Heart left ventricle (tissue), 16 donors: Measurements from ENCODE around the gene RFXAP. TPM values are rescaled to one million over a fixed set of nuclear protein-coding genes. Genes with fewer than 3 reads are reported as not detected.

Source experiments
- ATAC-seq, 4 donors: fragments of 200-7000 bp; cut with Tn5 transposase; one replicate each; pipeline ENCODE4 v1.9.1; 2020 to 2022; ENCODE audit warnings: moderate library complexity in 4 of 4, mild to moderate bottlenecking in 3 of 4, moderate number of reproducible peaks in 1 of 4
- DNase-seq, 5 donors: peaks; one replicate each; pipeline ENCODE4 v3.0.0-alpha.2; 2020
- H3K27ac ChIP-seq, 12 donors: fragments of 200-600 bp; sonication (generic) in 4 of 12; one replicate each; pipeline versions ENCODE4 v1.5.0 to v1.8.0; 2016 to 2022; ENCODE audit warnings: mild to moderate bottlenecking in 2 of 12
- H3K27me3 ChIP-seq, 9 donors: fragments of 200-600 bp; sonication (generic) in 2 of 9; one replicate each; pipeline versions ENCODE4 v1.5.1 to v1.8.0; 2016 to 2022; ENCODE audit warnings: mild to moderate bottlenecking in 3 of 9
- H3K36me3 ChIP-seq, 9 donors: fragments of 200-600 bp; sonication (generic) in 2 of 9; one replicate each; pipeline versions ENCODE4 v1.5.0 to v1.8.0; 2018 to 2022; ENCODE audit warnings: mild to moderate bottlenecking in 2 of 9
- H3K4me1 ChIP-seq, 12 donors: fragments of 200-600 bp; sonication (generic) in 4 of 12; one replicate each; pipeline versions ENCODE4 v1.5.0 to v1.8.0; 2016 to 2022; ENCODE audit warnings: mild to moderate bottlenecking in 3 of 12
- H3K4me3 ChIP-seq, 12 donors: fragments of 200-600 bp; sonication (generic) in 4 of 12; one replicate each; pipeline versions ENCODE4 v1.5.0 to v1.8.0; 2017 to 2022; ENCODE audit warnings: mild to moderate bottlenecking in 9 of 12, moderate library complexity in 4 of 12
- H3K9me3 ChIP-seq, 12 donors: fragments of 200-600 bp; sonication (generic) in 4 of 12; one replicate each; pipeline versions ENCODE4 v1.5.0 to v1.8.0; 2016 to 2022; ENCODE audit warnings: mild to moderate bottlenecking in 1 of 12
- CTCF ChIP-seq, 12 donors: fragments of 200-600 bp; sonication (generic) in 4 of 12; IDR thresholded peaks; one replicate each; pipeline versions ENCODE4 v1.5.0 to v1.8.0; 2018 to 2022; ENCODE audit warnings: antibody characterized with exemption in 12 of 12, mild to moderate bottlenecking in 5 of 12
- POLR2A ChIP-seq, 2 donors: fragments of 450-650 bp; IDR thresholded peaks; one replicate each; pipeline ENCODE4 v1.6.1; 2017; ENCODE audit warnings: antibody characterized with exemption in 2 of 2, mild to moderate bottlenecking in 2 of 2, moderate library complexity in 2 of 2
- WGBS, 4 donors: extraction: QIAGEN DNeasy Blood & Tissue Kit in 2 of 4; methylation state at CpG; one replicate each; pipeline versions ENCODE4 v1.1.5 to v1.1.7; 2013 to 2018; 5-methylcytosine and 5-hydroxymethylcytosine counted together
- intact Hi-C, 10 donors: fragments of 100-400 bp; cut with DNase I; formaldehyde crosslinking; loops; one replicate each; pipeline versions ENCODE4 v1.11.1 to v1.14.2; 2022
- polyA plus RNA-seq, 2 donors: library from polyadenylated mRNA; stranded (reverse); fragments of 200-250 nt; gene quantifications; one replicate each; pipeline ENCODE4 v1.2.3, GENCODE V29; 2013
- total RNA-seq, 9 donors: library from RNA; depleted of rRNA in 2 of 9; stranded (reverse); fragments of >200 nt in 2 of 9; fragmentation: NEBNext Ultra II Directional in 3 of 9; extraction: Animal tissue kit (Norgen Biotek cat#: 25700) in 3 of 9; gene quantifications; one replicate each; pipeline versions ENCODE4 v1.1.0 to v1.2.4, GENCODE V29; 2016 to 2023
- donor health status: ischemic (EF 13 %, LVEDD 7.1; RV severe dilation, severe dysfunction).
- donor health status: healthy with polysubstance abuse.
- donor health status: DM: no; HTN: yes; CAD: no.
- donor health status: DM: no; HTN: no; CAD: no.
- donor health status: ischemic (EF 25% LVEDD 6.9; RV normal size, moderate dysfunction).
- donor health status: ischemic (EF 25% LVEDD 5.7; RV mildly dilated, moderate dysfunction).
- donor health status: healthy.
- donor health status: DM: yes; HTN: yes; CAD: no.
- donor health status: ischemic (EF 35%, LVEDD 5.7; RV mildly dilated, moderate dysfunction).
- donor health status: nonischemic (EF 11% LVEDD 7.7; RV severe dilation, severe dysfunction).
- donor health status: DM: yes; HTN: yes; CAD: no.
- donor health status: PGD.
- donor health status: ischemic (EF 29% LVEDD 5.4; RV normal size, mild dysfunction).
- donor health status: nonischemic (EF 23%, LVEDD 6.1; RV moderate dilation, normal function).

The RFXAP gene
- total and polyA plus RNA-seq, 11 donors = 1.0 to 5.2 (median 3.6) TPM

GRCh38 chr13:36834299-36834698 lies 15.3 kb downstream of the RFXAP start:
- intact Hi-C loops = no loop called here
- Histone ChIP-seq H3K9me3 (no peaks in the 10 kb centered on the region), H3K27me3 (no peaks in the 10 kb centered on the region), H3K36me3 (peaks cover 0 to 24% (median 0%) of the 10 kb centered on the region in 9 donors), H3K4me3 (no peak overlapping the region), H3K4me1 (peaks cover 0 to 15% (median 0%) of the 10 kb centered on the region in 12 donors), H3K27ac (no peak overlapping the region)
- ATAC-seq = no peak
- no peak for DNase-seq
- TF ChIP-seq POLR2A (IDR thresholded peaks at IDR 0.05) (no peak), CTCF (IDR thresholded peaks at IDR 0.05) (no peak)
- WGBS, 4 donors = 95 to 100% (median 97%) methylated on average over 3 of the region's 3 CpGs

- TF ChIP-seq POLR2A (IDR thresholded peaks at IDR 0.05) (no peak), CTCF (IDR thresholded peaks at IDR 0.05) (no peak)
- Histone ChIP-seq H3K36me3 (peaks cover 0 to 9% (median 0%) of the 10 kb centered on the region in 9 donors), H3K27ac (peak overlapping the region in 9 of 12 donors; percentile 12 to 79 (median 53)), H3K4me3 (no peak overlapping the region), H3K4me1 (peaks cover 0 to 15% (median 0%) of the 10 kb centered on the region in 12 donors), H3K27me3 (no peaks in the 10 kb centered on the region), H3K9me3 (no peaks in the 10 kb centered on the region)
- DNase-seq (peak in 4 of 5 donors; percentile 21 to 54 (median 36)), ATAC-seq (peak; percentile 89 to 96 (median 94))
- 57 to 91% (median 62%) methylated on average over 2 to 4 of the region's 4 CpGs for WGBS, 4 donors
- intact Hi-C loops = no loop called here
Measured at GRCh38 chr13:36837354-36838092, 18.5 kb downstream of the RFXAP start.

GRCh38 chr13:36839281-36839680 lies 20.3 kb downstream of the RFXAP start:
- H3K4me1 ChIP-seq = peaks cover 0 to 15% (median 0%) of the 10 kb centered on the region in 12 donors
- no peak for ATAC-seq
- WGBS, 4 donors = 74 to 84% (median 82%) methylated on average over 3 of the region's 3 CpGs

More at GRCh38 chr13:36839281-36839680, 20.3 kb downstream of the RFXAP start:
- Histone ChIP-seq H3K9me3 (no peaks in the 10 kb centered on the region), H3K4me3 (no peak overlapping the region), H3K36me3 (peaks cover 0 to 11% (median 0%) of the 10 kb centered on the region in 9 donors), H3K27ac (no peak overlapping the region), H3K27me3 (no peaks in the 10 kb centered on the region)
- intact Hi-C loops = no loop called here
- no peak for TF ChIP-seq CTCF (IDR thresholded peaks at IDR 0.05)
- no peak for TF ChIP-seq POLR2A (IDR thresholded peaks at IDR 0.05)
- no peak for DNase-seq
